BLaER1 treated with 17β-estradiol and CSF1 and Interleukin-3, amounts not matched to agents 10 nM and 100 nM (cell line): ENCODE results near the gene GADD45A.

Experiments used
- H3K27ac ChIP-seq, 11 experiments: shearing (Covaris generic); formaldehyde crosslinking; 2 replicates each; pipeline ENCODE4 v1.8.1; 2022
- H3K27me3 ChIP-seq, 11 experiments: shearing (Covaris generic); formaldehyde crosslinking; 2 replicates each; pipeline ENCODE4 v1.8.1; 2022
- H3K36me3 ChIP-seq, 11 experiments: shearing (Covaris generic); formaldehyde crosslinking; 2 replicates each; pipeline ENCODE4 v1.8.1; 2022
- H3K4me1 ChIP-seq, 10 experiments: shearing (Covaris generic); formaldehyde crosslinking; 2 replicates each; pipeline ENCODE4 v1.8.1; 2022
- H3K4me2 ChIP-seq, 11 experiments: shearing (Covaris generic); formaldehyde crosslinking; 2 replicates each; pipeline ENCODE4 v1.8.1; 2022
- H3K4me3 ChIP-seq, 10 experiments: shearing (Covaris generic); formaldehyde crosslinking; 2 replicates each; pipeline ENCODE4 v1.8.1; 2022
- H3K9ac ChIP-seq, 11 experiments: shearing (Covaris generic); formaldehyde crosslinking; 2 replicates each; pipeline ENCODE4 v1.8.1; 2022
- H3K9me3 ChIP-seq, 11 experiments: shearing (Covaris generic); formaldehyde crosslinking; replicated peaks in 1 of 11; 2 replicates each; pipeline ENCODE4 v1.8.1; 2022
- H4K20me1 ChIP-seq, 11 experiments: shearing (Covaris generic); formaldehyde crosslinking; 2 replicates each; pipeline ENCODE4 v1.8.1; 2022
- Cebpa-rat ChIP-seq, 11 experiments: shearing (Covaris generic); IDR thresholded peaks; 2 replicates each; pipeline ENCODE4 v1.8.1; 2022

GADD45A gene

GRCh38 chr1:67666636-67667035 is 18.4 kb upstream of the GADD45A start:
- Histone ChIP-seq H3K9ac (no peak overlapping the region), H3K36me3 (no peaks in the 10 kb centered on the region), H3K27ac (no peak overlapping the region), H3K27me3 (no peaks in the 10 kb centered on the region), H3K4me2 (no peak overlapping the region), H3K4me1 (no peaks in the 10 kb centered on the region), H4K20me1 (no peaks in the 10 kb centered on the region; a peak in 1 of 22 replicates), H3K9me3 (no peaks in the 10 kb centered on the region), H3K4me3 (no peak overlapping the region)
- TF ChIP-seq Cebpa-rat (IDR thresholded peaks at IDR 0.05): no peak

GRCh38 chr1:67668660-67669059 is 16.3 kb upstream of the GADD45A start:
- TF ChIP-seq Cebpa-rat (IDR thresholded peaks at IDR 0.05): no peak

GRCh38 chr1:67672260-67672803 is 12.7 kb upstream of the GADD45A start:
- no peaks in the 10 kb centered on the region for H3K36me3 ChIP-seq
- no peaks in the 10 kb centered on the region; a peak in 1 of 22 replicates for H4K20me1 ChIP-seq
- H3K9ac ChIP-seq: no peak overlapping the region
- no peak overlapping the region for H3K27ac ChIP-seq
- no peak overlapping the region for H3K4me3 ChIP-seq
- H3K9me3 ChIP-seq: no peaks in the 10 kb centered on the region
- H3K27me3 ChIP-seq: no peaks in the 10 kb centered on the region
- TF ChIP-seq Cebpa-rat (IDR thresholded peaks at IDR 0.05): no peak
- H3K4me2 ChIP-seq: no peak overlapping the region
- peaks cover 11 to 28% (median 18%) of the 10 kb centered on the region in 10 experiments for H3K4me1 ChIP-seq

More at GRCh38 chr1:67668660-67669059, 16.3 kb upstream of the GADD45A start:
- Histone ChIP-seq H3K27me3 (no peaks in the 10 kb centered on the region), H3K27ac (no peak overlapping the region), H3K4me2 (no peak overlapping the region), H3K36me3 (no peaks in the 10 kb centered on the region), H3K9me3 (no peaks in the 10 kb centered on the region), H3K4me3 (no peak overlapping the region), H4K20me1 (no peaks in the 10 kb centered on the region; a peak in 1 of 22 replicates), H3K9ac (no peak overlapping the region), H3K4me1 (peaks cover 0 to 5% (median 0%) of the 10 kb centered on the region in 10 experiments; a peak in 3 of 20 replicates)

- H3K4me1 ChIP-seq: peaks cover 11 to 28% (median 18%) of the 10 kb centered on the region in 10 experiments
- peak overlapping the region in 2 of 11 experiments; percentile 40 to 59; a peak in 3 of 22 replicates for H3K4me2 ChIP-seq
- no peak overlapping the region for H3K9ac ChIP-seq
- H3K4me3 ChIP-seq: no peak overlapping the region
- TF ChIP-seq Cebpa-rat (IDR thresholded peaks at IDR 0.05): no peak
- no peaks in the 10 kb centered on the region for H3K36me3 ChIP-seq
- no peaks in the 10 kb centered on the region for H3K27me3 ChIP-seq
- H3K27ac ChIP-seq: no peak overlapping the region
- H3K9me3 ChIP-seq: no peaks in the 10 kb centered on the region
- H4K20me1 ChIP-seq: no peaks in the 10 kb centered on the region
These were observed 11.4 kb upstream of the GADD45A start for GRCh38 chr1:67673468-67674201.

- H3K27me3 ChIP-seq: no peaks in the 10 kb centered on the region
- no peaks in the 10 kb centered on the region for H3K9me3 ChIP-seq
- no peaks in the 10 kb centered on the region for H3K36me3 ChIP-seq
- no peak overlapping the region for H3K27ac ChIP-seq
- peaks cover 11 to 28% (median 18%) of the 10 kb centered on the region in 10 experiments for H3K4me1 ChIP-seq
- H3K4me3 ChIP-seq: no peak overlapping the region
- H3K4me2 ChIP-seq: peak overlapping the region; percentile 29 to 68 (median 49)
- H3K9ac ChIP-seq: no peak overlapping the region
- no peak for TF ChIP-seq Cebpa-rat (IDR thresholded peaks at IDR 0.05)
- H4K20me1 ChIP-seq: no peaks in the 10 kb centered on the region
These were observed 10.6 kb upstream of the GADD45A start for GRCh38 chr1:67674260-67675011.

- Histone ChIP-seq H3K9me3 (no peaks in the 10 kb centered on the region), H3K27ac (no peak overlapping the region), H3K27me3 (no peaks in the 10 kb centered on the region), H4K20me1 (no peaks in the 10 kb centered on the region), H3K4me3 (no peak overlapping the region), H3K4me1 (peaks cover 11 to 28% (median 18%) of the 10 kb centered on the region in 10 experiments), H3K9ac (no peak overlapping the region), H3K36me3 (no peaks in the 10 kb centered on the region), H3K4me2 (peak overlapping the region in 3 of 11 experiments; percentile 1 to 68 (median 40); a peak in 2 of 22 replicates)
- no peak for TF ChIP-seq Cebpa-rat (IDR thresholded peaks at IDR 0.05)
These were observed 9.2 kb upstream of the GADD45A start for GRCh38 chr1:67675800-67676199.

- Histone ChIP-seq H3K9me3 (no peaks in the 10 kb centered on the region), H3K27ac (no peak overlapping the region), H3K36me3 (no peaks in the 10 kb centered on the region), H3K4me2 (no peak overlapping the region), H3K27me3 (no peaks in the 10 kb centered on the region), H3K4me1 (peaks cover 11 to 28% (median 18%) of the 10 kb centered on the region in 10 experiments), H3K4me3 (no peak overlapping the region), H3K9ac (no peak overlapping the region), H4K20me1 (no peaks in the 10 kb centered on the region)
- no peak for TF ChIP-seq Cebpa-rat (IDR thresholded peaks at IDR 0.05)
These were observed 8.7 kb upstream of the GADD45A start for GRCh38 chr1:67676287-67676686.

- no peak overlapping the region for H3K4me3 ChIP-seq
- H3K4me1 ChIP-seq: peaks cover 11 to 28% (median 18%) of the 10 kb centered on the region in 10 experiments
- H4K20me1 ChIP-seq: no peaks in the 10 kb centered on the region
- H3K9ac ChIP-seq: no peak overlapping the region
- no peak overlapping the region for H3K4me2 ChIP-seq
- H3K36me3 ChIP-seq: no peaks in the 10 kb centered on the region
- no peaks in the 10 kb centered on the region for H3K27me3 ChIP-seq
- H3K9me3 ChIP-seq: no peaks in the 10 kb centered on the region
- TF ChIP-seq Cebpa-rat (IDR thresholded peaks at IDR 0.05): no peak
- no peak overlapping the region for H3K27ac ChIP-seq
These were observed 8.1 kb upstream of the GADD45A start for GRCh38 chr1:67676946-67677345.

- H3K4me2 ChIP-seq: no peak overlapping the region
- no peaks in the 10 kb centered on the region for H4K20me1 ChIP-seq
- H3K27ac ChIP-seq: no peak overlapping the region
- H3K4me1 ChIP-seq: peaks cover 11 to 28% (median 18%) of the 10 kb centered on the region in 10 experiments
- no peak overlapping the region for H3K4me3 ChIP-seq
- H3K9me3 ChIP-seq: no peaks in the 10 kb centered on the region
- no peaks in the 10 kb centered on the region for H3K27me3 ChIP-seq
- no peak overlapping the region for H3K9ac ChIP-seq
- TF ChIP-seq Cebpa-rat (IDR thresholded peaks at IDR 0.05): no peak
- H3K36me3 ChIP-seq: no peaks in the 10 kb centered on the region
These were observed 7.6 kb upstream of the GADD45A start for GRCh38 chr1:67677408-67677807.
